Measurements from ENCODE around the gene E2F2. TPM values are rescaled to one million over a fixed set of nuclear protein-coding genes. Genes with fewer than 3 reads are reported as not detected.

E2F2 gene
- total and polyA plus RNA-seq, 2 of the 13 experiments (the other 11 are each of a cell fraction or from before 2014, with no cell fraction given): 0.65 to 6.6 TPM

DNA sequence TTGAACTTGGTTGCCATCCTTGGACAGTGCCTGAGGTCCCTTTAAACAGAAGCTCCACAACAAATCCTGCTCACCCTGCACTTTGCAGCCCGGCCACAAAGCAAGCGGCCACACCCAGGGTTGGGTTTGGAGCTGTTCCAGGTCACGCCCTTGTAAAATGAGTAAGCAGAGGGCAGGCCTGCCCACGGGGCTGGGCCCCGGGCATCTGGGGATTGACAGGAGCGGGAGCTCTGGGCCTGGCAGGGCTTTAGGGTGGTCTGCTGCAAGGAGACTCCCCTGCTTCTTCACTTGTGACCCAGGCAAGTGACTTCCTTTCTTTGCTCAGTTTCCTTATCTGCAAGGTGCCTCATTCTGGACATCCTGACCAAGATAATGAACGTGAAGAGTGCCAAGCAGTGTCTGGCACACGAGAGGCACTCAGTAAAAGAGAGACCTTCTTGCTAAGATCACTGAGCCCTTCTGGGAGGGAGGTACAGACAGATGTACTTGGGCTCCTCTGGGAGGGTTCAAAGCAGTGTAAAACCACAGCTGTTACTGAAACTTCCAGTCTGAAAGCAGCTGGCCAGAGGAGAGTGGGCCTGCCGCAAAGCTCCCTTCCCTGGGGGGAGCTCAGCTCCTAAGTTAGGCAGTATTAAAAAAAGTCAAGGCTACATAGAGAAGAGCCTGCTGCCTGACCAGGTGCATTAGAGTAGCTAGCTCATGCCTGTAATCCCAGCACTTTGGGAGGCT, 2.6 kb downstream of the E2F2 start (continued):
- no peak for TF ChIP-seq ZNF136 (CRISPR knock-in tag; IDR thresholded peaks at IDR 0.05; ENCODE audit: low read depth)
- no peak for TF ChIP-seq SNAPC2 (CRISPR knock-in tag; IDR thresholded peaks at IDR 0.05)
- no peak for TF ChIP-seq U2AF1 (optimal IDR thresholded peaks at IDR 0.05; ENCODE audit: low read depth, low read length)
- TF ChIP-seq SMARCE1 (IDR thresholded peaks at IDR 0.05; ENCODE audit: borderline replicate concordance): no peak
- no peak for TF ChIP-seq ZZZ3 (CRISPR knock-in tag; IDR thresholded peaks at IDR 0.05; ENCODE audit: borderline replicate concordance)
- no peak for TF ChIP-seq ZNF430 (CRISPR knock-in tag; IDR thresholded peaks at IDR 0.05)
- TF ChIP-seq ARNT (IDR thresholded peaks at IDR 0.05): no peak
- no peak for TF ChIP-seq DMAP1 (CRISPR knock-in tag; IDR thresholded peaks at IDR 0.05)
- no peak for TF ChIP-seq ZNF747 (CRISPR knock-in tag; IDR thresholded peaks at IDR 0.05; ENCODE audit: borderline replicate concordance)
- TF ChIP-seq ZNF709 (CRISPR knock-in tag; IDR thresholded peaks at IDR 0.05): no peak
- no peak for TF ChIP-seq RFX1 (IDR thresholded peaks at IDR 0.05)
- no peak for TF ChIP-seq NFYC (CRISPR knock-in tag; IDR thresholded peaks at IDR 0.05)
- TF ChIP-seq ZNF883 (CRISPR knock-in tag; IDR thresholded peaks at IDR 0.05; ENCODE audit: not compliant biosample characterization): no peak
- no peak for TF ChIP-seq KLF11 (CRISPR knock-in tag; IDR thresholded peaks at IDR 0.05)
- no peak for TF ChIP-seq SOX6 (IDR thresholded peaks at IDR 0.05)
- peak; percentile 23; the same call in 1 of the 2 replicates for TF ChIP-seq SOX6 (CRISPR knock-in tag; IDR thresholded peaks at IDR 0.05)
- TF ChIP-seq SKIL (CRISPR knock-in tag; IDR thresholded peaks at IDR 0.05; ENCODE audit: borderline replicate concordance): no peak
- TF ChIP-seq ZNF160 (CRISPR knock-in tag; IDR thresholded peaks at IDR 0.05): no peak
- TF ChIP-seq RFXAP (CRISPR knock-in tag; IDR thresholded peaks at IDR 0.05; ENCODE audit: borderline replicate concordance): no peak
- TF ChIP-seq REXO4 (CRISPR knock-in tag; IDR thresholded peaks at IDR 0.05; ENCODE audit: borderline replicate concordance): no peak
- no peak for TF ChIP-seq MYC (CRISPR knock-in tag; IDR thresholded peaks at IDR 0.05; ENCODE audit: borderline replicate concordance)
- TF ChIP-seq, protein P1, sequence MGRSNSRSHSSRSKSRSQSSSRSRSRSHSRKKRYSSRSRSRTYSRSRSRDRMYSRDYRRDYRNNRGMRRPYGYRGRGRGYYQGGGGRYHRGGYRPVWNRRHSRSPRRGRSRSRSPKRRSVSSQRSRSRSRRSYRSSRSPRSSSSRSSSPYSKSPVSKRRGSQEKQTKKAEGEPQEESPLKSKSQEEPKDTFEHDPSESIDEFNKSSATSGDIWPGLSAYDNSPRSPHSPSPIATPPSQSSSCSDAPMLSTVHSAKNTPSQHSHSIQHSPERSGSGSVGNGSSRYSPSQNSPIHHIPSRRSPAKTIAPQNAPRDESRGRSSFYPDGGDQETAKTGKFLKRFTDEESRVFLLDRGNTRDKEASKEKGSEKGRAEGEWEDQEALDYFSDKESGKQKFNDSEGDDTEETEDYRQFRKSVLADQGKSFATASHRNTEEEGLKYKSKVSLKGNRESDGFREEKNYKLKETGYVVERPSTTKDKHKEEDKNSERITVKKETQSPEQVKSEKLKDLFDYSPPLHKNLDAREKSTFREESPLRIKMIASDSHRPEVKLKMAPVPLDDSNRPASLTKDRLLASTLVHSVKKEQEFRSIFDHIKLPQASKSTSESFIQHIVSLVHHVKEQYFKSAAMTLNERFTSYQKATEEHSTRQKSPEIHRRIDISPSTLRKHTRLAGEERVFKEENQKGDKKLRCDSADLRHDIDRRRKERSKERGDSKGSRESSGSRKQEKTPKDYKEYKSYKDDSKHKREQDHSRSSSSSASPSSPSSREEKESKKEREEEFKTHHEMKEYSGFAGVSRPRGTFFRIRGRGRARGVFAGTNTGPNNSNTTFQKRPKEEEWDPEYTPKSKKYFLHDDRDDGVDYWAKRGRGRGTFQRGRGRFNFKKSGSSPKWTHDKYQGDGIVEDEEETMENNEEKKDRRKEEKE (IDR thresholded peaks at IDR 0.05): no peak
- no peak for TF ChIP-seq ZNF609 (CRISPR knock-in tag; IDR thresholded peaks at IDR 0.05; ENCODE audit: borderline replicate concordance)

All from HepG2 (cell line).